ENCODE results near the gene TUBGCP5. TPM values are rescaled to one million over a fixed set of nuclear protein-coding genes. Genes with fewer than 3 reads are reported as not detected.
A peak's percentile ranks its signal among the peaks of the same experiment; 100 is the strongest.
"Not testable (repeated sequence)": the region's sequence is repeated elsewhere in the genome, so short reads cannot be mapped to it uniquely, and the experiment has no call there.

TUBGCP5 gene
- 22.8 and 26.2 TPM in 2 replicates for total RNA-seq

DNA sequence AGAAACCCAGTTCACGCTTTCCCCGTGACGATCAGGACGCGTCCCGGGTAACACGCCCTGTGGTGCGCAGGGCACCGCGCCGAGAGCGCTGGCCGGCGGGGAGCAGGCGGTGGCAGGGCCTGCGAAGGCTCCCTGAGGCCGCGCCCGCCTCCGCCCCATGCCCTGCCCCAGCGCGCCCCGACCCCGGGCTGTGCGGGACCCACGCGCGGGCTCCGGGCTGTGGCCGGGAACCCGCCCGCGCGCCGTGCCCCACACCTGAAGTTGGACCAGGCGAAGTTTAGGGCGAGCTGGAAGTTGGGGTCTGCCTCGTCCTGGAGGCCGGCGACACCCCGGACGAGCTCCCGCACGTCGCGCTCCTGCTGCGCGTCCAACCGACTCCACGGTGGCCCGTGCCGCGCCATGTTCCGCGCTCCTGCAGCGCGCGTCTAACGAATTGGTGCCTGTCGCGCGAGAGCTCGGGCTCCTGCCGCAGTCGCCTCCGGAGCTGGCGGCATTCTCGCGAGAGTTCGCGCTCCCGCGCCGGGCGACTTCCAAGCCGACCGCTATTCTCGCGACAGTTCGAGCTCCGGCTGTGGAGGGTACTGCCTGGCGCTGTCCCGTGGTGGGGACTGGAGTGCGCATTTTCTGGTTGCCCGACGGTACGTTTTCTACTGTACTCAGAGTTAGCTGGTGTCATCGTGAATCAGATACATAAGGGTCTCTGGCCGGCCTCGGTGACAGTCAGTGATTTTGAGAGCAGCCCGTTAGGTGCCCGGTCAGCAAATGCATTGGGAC is at the start of gene TUBGCP5:
Gene TUBGCP5 (minus strand): TSS at position 427 of the 774 bp plus-strand sequence. CDS start 26 bp downstream, at position 401.
- Mint-ChIP-seq H3K36me3 (ENCODE audit: low read depth) (peaks cover 21% of the 10 kb centered on the region), H3K4me1 (ENCODE audit: low read depth) (peaks cover 20% of the 10 kb centered on the region), H3K27ac (peak within 1 kb of the TSS; percentile 95), H3K4me3 (ENCODE audit: low read depth) (peak within 1 kb of the TSS; percentile 99), H3K9me3 (no peaks in the 10 kb centered on the region), H3K27me3 (ENCODE audit: low read depth) (no peaks in the 10 kb centered on the region)
- peak; percentile 98 for DNase-seq (ENCODE audit: low spot score)
- intact Hi-C loops (cut with micrococcal nuclease): loop anchor here (10.0 kb wide), 1 partner anchor 205 kb away; the partner anchor contains the start of gene NIPA2

DNA sequence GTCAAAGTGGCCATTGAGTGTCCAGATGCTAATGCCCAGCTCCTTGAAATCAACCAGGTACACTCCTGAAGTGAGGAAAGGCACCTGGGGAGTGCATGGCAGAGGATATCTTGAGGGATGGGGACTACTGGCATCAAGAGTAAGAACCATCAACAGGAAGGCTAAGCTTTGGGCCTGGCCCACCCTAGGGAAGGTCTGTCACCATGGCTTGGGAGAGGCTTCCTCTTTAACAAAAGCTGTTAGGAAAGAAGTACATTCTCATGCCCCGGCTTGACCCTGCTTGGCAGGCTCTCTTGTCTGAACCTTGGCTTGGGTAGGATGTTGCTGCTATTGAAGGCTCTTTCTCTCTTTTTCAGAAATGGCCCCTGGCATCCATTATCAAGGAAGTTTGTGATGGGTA is 43.7 kb upstream of the TUBGCP5 start:
- H3K9me3 Mint-ChIP-seq: no peaks in the 10 kb centered on the region
- H3K36me3 Mint-ChIP-seq (ENCODE audit: low read depth): no peaks in the 10 kb centered on the region
- H3K4me3 Mint-ChIP-seq (ENCODE audit: low read depth): no peak overlapping the region
- peaks cover 13% of the 10 kb centered on the region for H3K27me3 Mint-ChIP-seq (ENCODE audit: low read depth)
- intact Hi-C loops (cut with micrococcal nuclease): no loop called here
- no peak for DNase-seq (ENCODE audit: low spot score)
- H3K4me1 Mint-ChIP-seq (ENCODE audit: low read depth): no peaks in the 10 kb centered on the region
- H3K27ac Mint-ChIP-seq: no peak overlapping the region

DNA sequence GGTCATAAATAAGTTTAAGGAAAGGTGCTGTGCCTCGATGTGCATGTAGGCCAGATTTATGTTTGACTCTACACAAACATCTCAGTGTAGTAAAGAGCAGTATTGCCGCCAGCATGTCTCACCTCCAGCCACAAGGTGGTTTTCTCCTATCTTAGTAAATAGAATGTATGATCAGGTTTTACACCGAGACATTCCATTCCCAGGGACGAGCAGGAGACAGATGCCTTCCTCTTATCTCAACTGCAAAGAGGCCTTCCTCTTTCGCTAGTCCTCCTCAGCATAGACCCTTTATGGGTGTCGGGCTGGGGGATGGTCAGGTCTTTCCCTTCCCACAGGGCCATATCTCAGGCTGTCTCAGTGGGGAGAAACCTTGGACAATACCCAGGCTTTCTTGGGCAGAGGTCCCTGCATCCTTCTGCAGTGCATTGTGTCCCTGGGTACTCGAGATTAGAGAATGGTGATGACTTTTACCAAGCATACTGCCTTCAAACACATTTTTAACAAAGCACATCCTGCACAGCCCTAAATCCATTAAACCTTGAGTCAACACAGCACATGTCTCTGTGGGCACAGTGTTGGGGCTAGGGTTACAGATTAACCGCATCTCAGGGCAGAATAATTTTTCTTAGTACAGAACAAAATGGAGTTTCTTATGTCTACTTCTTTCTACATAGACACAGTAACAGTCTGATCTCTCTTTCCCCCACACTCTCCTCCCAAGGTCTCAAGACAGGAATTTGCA is 42.8 kb upstream of the TUBGCP5 start:
- H3K4me1 Mint-ChIP-seq (ENCODE audit: low read depth); H3K4me3 Mint-ChIP-seq (ENCODE audit: low read depth); H3K36me3 Mint-ChIP-seq (ENCODE audit: low read depth); H3K9me3 Mint-ChIP-seq; DNase-seq (ENCODE audit: low spot score); intact Hi-C loops (cut with micrococcal nuclease); H3K27ac Mint-ChIP-seq: not testable (repeated sequence)
- H3K27me3 Mint-ChIP-seq (ENCODE audit: low read depth): peaks cover 13% of the 10 kb centered on the region

DNA sequence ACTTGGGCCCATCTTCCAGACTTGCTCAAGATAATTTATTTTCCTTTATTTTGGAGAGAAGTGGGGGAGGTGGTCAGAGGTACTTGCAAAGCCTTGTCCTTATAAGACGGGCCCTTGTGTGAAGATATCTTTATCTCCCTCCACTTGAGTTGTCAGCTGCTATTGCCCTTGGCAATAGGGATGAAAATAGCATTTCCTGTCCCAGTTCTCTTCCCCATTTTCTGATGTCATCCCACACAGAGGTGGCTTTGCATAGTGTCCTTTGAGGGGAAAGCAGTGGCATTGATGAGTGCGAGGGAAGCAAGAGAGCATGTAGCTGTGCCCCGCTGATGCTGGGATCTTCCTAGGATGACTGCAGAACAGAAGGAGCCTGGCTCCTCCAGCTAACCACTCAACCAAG is 41.9 kb upstream of the TUBGCP5 start:
- H3K27ac Mint-ChIP-seq: no peak overlapping the region
- H3K27me3 Mint-ChIP-seq (ENCODE audit: low read depth): peaks cover 9% of the 10 kb centered on the region
- no peaks in the 10 kb centered on the region for H3K9me3 Mint-ChIP-seq
- H3K36me3 Mint-ChIP-seq (ENCODE audit: low read depth): no peaks in the 10 kb centered on the region
- intact Hi-C loops (cut with micrococcal nuclease): no loop called here
- H3K4me3 Mint-ChIP-seq (ENCODE audit: low read depth): no peak overlapping the region
- no peaks in the 10 kb centered on the region for H3K4me1 Mint-ChIP-seq (ENCODE audit: low read depth)
- DNase-seq (ENCODE audit: low spot score): no peak

DNA sequence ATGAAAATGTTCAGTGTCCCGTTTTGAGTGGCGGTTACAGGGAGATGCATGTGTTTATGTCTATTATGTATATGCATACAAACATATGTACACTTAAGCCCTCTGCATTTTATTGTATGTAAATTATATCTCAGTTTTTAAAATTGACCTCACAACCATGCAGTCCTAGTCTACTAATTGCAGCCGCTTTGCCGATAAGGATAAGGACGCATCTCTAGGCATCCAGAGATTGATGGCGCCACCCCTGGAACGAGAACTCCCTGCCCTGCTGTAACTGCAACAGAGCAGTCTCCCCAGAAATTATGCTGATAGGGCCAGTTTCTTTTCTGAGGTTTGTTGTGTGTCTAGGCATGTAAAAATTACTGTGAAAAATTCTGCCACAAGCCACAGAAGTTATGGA is 40.4 kb upstream of the TUBGCP5 start:
- intact Hi-C loops (cut with micrococcal nuclease): no loop called here
- H3K27me3 Mint-ChIP-seq (ENCODE audit: low read depth): no peaks in the 10 kb centered on the region
- H3K27ac Mint-ChIP-seq: no peak overlapping the region
- no peak for DNase-seq (ENCODE audit: low spot score)
- no peaks in the 10 kb centered on the region for H3K9me3 Mint-ChIP-seq
- no peak overlapping the region for H3K4me3 Mint-ChIP-seq (ENCODE audit: low read depth)
- H3K4me1 Mint-ChIP-seq (ENCODE audit: low read depth): no peaks in the 10 kb centered on the region
- no peaks in the 10 kb centered on the region for H3K36me3 Mint-ChIP-seq (ENCODE audit: low read depth)

DNA sequence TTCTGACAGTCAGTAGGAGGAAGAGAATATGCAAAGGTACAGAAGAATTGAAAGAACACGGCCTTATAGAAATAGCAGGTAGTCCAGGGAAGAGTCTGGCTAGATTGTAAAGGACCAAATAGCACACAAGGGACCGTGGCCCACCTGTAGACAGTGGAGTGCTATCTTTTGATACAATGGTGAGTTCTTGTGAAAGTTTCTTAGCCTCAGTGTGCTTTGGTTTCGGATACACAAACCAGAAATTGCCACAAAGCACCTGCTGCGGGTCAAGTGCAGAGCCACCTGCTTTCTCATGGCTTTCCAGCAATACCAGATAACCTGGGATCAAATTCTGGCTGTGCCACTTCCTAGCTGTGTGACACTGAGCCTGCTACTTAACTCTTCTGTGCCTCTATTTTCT is 36.6 kb upstream of the TUBGCP5 start:
- no peaks in the 10 kb centered on the region for H3K9me3 Mint-ChIP-seq
- no peak for DNase-seq (ENCODE audit: low spot score)
- no peak overlapping the region for H3K4me3 Mint-ChIP-seq (ENCODE audit: low read depth)
- no peaks in the 10 kb centered on the region for H3K36me3 Mint-ChIP-seq (ENCODE audit: low read depth)
- H3K27me3 Mint-ChIP-seq (ENCODE audit: low read depth): no peaks in the 10 kb centered on the region
- intact Hi-C loops (cut with micrococcal nuclease): no loop called here
- H3K4me1 Mint-ChIP-seq (ENCODE audit: low read depth): no peaks in the 10 kb centered on the region
- no peak overlapping the region for H3K27ac Mint-ChIP-seq

DNA sequence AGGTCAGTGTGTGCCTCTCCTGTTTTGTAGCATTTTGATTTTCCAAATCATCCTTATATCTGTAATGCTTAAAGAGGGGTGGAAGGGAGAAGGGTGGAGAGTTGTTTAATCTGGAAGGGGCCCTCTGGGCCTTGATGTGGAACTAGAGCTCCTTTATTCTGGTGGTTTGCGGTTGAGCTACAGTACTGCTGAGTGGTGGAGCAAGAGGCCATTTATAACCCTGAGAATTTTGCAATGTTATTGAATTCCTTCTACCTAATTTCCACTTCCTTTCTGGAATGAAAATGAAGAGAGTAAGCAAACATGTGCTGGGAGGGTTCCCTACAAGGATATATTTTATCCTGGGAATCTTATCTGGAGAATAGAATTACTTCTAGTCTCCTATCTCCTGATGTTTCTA is 35.3 kb upstream of the TUBGCP5 start:
- Mint-ChIP-seq H3K27ac (no peak overlapping the region), H3K27me3 (ENCODE audit: low read depth) (no peaks in the 10 kb centered on the region), H3K9me3 (no peaks in the 10 kb centered on the region), H3K4me3 (ENCODE audit: low read depth) (no peak overlapping the region), H3K4me1 (ENCODE audit: low read depth) (no peaks in the 10 kb centered on the region), H3K36me3 (ENCODE audit: low read depth) (no peaks in the 10 kb centered on the region)
- intact Hi-C loops (cut with micrococcal nuclease): no loop called here
- no peak for DNase-seq (ENCODE audit: low spot score)

DNA sequence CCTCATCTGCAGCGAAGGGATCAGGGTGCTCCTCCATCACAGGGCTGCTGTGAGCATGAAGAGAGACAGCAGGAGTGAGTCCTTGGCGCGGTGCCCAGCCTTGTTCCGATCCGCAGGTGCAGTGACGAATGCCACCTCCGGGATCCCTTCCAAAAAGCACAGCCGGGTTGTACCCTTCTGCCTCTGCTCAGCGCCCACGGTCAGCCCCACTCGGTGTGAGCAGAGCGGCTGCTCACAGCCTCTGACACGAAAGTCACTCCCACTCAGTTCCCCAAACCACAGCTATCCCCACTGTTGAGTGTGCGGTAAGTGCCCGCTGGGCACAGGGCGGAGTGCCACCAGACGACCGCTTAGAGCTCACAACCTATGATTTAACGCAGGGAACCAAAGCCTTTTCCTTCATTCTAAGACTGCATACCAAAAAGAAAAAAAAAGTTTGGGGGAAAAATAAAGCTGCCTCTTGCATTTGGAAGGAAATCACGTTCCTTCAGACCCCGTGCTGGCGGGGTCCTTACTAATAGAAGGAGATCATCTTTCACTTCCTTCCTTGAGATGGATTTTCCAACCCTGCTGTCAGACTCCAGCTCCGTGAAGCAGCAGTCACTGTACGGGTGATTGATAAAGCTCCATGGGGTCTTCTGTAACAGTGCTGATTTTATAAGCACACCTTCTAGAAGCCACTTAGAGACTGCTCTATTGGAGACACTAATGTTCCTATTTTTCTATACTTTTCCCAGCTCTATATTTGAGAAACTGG is 34.7 kb upstream of the TUBGCP5 start:
- no peak overlapping the region for H3K27ac Mint-ChIP-seq
- no peaks in the 10 kb centered on the region for H3K4me1 Mint-ChIP-seq (ENCODE audit: low read depth)

DNA sequence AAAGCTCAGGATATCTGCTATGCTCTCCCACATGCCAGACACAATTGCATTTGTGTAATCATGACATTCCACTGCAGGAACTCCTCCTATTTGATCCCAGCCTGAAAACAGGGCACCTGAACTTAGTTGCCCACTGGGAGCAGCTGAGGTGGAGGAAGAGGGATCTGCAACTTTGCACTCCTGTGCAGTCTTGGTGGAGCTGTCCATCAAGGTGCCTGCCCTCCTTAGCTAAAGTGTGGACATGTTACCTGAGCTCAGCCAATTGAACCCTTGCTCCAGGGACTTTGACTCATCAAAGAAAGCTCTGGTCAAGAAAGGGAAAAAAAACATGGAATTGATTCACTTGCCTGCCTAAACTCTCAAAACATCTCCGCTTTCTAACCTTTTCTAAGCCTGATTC is 33.3 kb upstream of the TUBGCP5 start:
- Mint-ChIP-seq H3K4me3 (ENCODE audit: low read depth) (no peak overlapping the region), H3K27ac (no peak overlapping the region), H3K27me3 (ENCODE audit: low read depth) (no peaks in the 10 kb centered on the region), H3K9me3 (no peaks in the 10 kb centered on the region), H3K36me3 (ENCODE audit: low read depth) (no peaks in the 10 kb centered on the region), H3K4me1 (ENCODE audit: low read depth) (no peaks in the 10 kb centered on the region)
- no peak for DNase-seq (ENCODE audit: low spot score)
- intact Hi-C loops (cut with micrococcal nuclease): no loop called here

More for the DNA sequence above, 34.7 kb upstream of the TUBGCP5 start:
- intact Hi-C loops (cut with micrococcal nuclease): no loop called here
- Mint-ChIP-seq H3K36me3 (ENCODE audit: low read depth) (no peaks in the 10 kb centered on the region), H3K9me3 (no peaks in the 10 kb centered on the region), H3K27me3 (ENCODE audit: low read depth) (no peaks in the 10 kb centered on the region), H3K4me3 (ENCODE audit: low read depth) (no peak overlapping the region)
- no peak for DNase-seq (ENCODE audit: low spot score)

DNA sequence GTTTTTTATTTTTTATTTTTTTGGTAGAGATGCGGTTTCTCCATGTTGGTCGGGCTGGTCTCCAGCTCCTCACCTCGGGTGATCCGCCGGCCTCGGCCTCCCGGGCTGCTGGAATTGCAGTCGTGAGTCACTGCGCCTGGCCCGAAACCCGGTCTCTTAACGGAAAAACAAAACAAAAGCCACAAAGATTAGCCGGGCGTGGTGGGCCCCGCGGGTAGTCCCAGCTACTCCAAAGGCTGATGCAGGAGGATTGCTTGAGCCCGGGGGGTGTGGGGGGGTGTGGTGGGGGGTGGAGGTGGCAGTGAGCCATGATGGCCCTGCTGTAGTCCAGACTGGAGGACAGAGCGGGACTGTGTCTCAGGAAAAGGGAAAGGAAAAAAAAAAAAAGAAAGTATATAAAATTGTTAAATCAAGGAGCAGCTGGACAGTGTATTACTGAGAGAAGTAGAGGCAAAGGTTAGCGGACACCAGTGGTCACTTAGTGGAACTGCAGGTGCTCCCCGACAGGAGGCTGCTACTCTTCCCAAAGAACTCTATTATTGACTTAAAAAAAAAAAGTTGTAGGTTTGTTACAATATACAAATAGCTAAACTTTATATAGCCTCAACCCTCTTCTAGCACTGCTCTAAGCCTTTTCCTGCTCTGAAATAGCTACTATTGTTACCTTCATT is 30.3 kb upstream of the TUBGCP5 start:
- Mint-ChIP-seq H3K27ac (no peak overlapping the region), H3K27me3 (ENCODE audit: low read depth) (no peaks in the 10 kb centered on the region), H3K36me3 (ENCODE audit: low read depth) (no peaks in the 10 kb centered on the region), H3K4me1 (ENCODE audit: low read depth) (no peaks in the 10 kb centered on the region), H3K9me3 (no peaks in the 10 kb centered on the region), H3K4me3 (ENCODE audit: low read depth) (no peak overlapping the region)
- no peak for DNase-seq (ENCODE audit: low spot score)
- intact Hi-C loops (cut with micrococcal nuclease): no loop called here

DNA sequence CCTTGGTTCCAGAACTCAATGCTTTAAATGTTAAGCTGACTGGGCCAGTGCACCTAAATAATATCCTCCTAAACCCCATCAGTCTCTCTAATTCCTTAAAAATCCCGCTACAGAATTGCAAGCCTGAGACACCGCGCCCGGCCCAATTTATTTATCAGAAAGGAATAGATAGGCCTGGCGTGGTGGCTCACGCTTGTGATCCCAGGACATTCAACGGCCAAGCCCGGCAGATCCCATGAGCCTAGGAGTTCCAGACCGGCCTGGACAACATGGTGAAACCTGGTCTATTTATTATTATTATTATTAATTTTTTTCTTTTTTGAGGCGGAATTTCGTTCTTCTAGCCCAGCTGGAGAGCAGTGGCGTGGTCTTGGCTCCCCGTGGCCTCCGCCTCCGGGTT is 28.0 kb upstream of the TUBGCP5 start:
- Mint-ChIP-seq H3K4me3 (ENCODE audit: low read depth) (no peak overlapping the region), H3K36me3 (ENCODE audit: low read depth) (no peaks in the 10 kb centered on the region), H3K4me1 (ENCODE audit: low read depth) (no peaks in the 10 kb centered on the region), H3K27ac (no peak overlapping the region), H3K27me3 (ENCODE audit: low read depth) (no peaks in the 10 kb centered on the region), H3K9me3 (peaks cover 5% of the 10 kb centered on the region)
- DNase-seq (ENCODE audit: low spot score): no peak
- intact Hi-C loops (cut with micrococcal nuclease): no loop called here

DNA sequence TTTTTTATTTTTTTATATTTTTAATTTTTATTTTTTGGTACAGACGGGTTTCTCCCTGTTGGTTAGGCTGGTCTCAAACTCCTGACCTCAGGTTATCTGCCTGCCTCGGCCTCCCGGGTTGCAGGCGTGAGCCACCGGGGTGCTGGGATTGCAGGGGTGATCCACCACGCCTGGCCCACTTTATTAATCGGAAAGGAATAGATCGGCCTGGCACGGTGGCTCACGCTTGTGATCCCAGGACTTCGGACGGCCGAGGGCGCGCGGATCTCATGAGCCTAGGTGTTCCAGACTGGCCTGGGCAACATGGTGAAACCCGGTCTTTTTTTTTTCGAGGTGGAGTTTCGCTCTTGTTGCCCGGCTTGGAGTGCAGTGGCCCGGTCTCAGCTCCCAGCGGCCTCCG is 26.5 kb upstream of the TUBGCP5 start:
- Mint-ChIP-seq H3K27me3 (ENCODE audit: low read depth) (no peaks in the 10 kb centered on the region), H3K4me3 (ENCODE audit: low read depth) (no peak overlapping the region), H3K9me3 (peaks cover 6% of the 10 kb centered on the region), H3K4me1 (ENCODE audit: low read depth) (no peaks in the 10 kb centered on the region), H3K36me3 (ENCODE audit: low read depth) (no peaks in the 10 kb centered on the region), H3K27ac (no peak overlapping the region)
- intact Hi-C loops (cut with micrococcal nuclease): no loop called here
- DNase-seq (ENCODE audit: low spot score): no peak

All from activated T-helper 2 cell treated with anti-CD3 and anti-CD28 coated beads, Interferon-gamma antibody, Interleukin-2, Interleukin-4, amounts not matched to agents 10 μg/mL and 5 μg/mL and 100 μg/mL, durations not matched to agents 14 hours and 24 hours and 36 hours (primary cell).